Activated naive CD8-positive, alpha-beta T cell treated with anti-CD3 and anti-CD28 coated beads, Interleukin-2, amount 50 U/mL, for 16 hours (primary cell): Measurements from ENCODE around the gene PINK1.

Experiments used
- DNase-seq: peaks from one replicate; pipeline ENCODE4 v3.0.0-alpha.2; 2020; ENCODE audit warnings: low read depth, low spot score

Gene PINK1

DNA sequence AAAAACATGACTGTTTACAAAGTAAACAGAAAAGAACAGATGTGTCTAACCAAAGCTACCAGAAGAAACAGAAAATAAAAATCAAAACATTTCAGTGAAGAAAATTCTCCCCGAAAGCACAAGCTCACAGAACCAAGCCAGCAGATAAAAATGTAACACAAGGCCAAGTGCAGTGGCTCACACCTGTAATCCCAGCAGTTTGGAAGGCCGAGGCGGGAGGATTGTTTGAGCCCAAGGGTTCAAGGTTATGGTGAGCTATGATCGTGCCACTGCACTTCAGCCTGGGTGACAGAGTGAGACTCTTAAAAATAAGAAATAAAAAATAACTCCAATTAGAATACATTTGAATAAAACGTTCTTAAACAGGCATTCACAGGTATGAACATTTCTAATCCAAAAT lies 47.0 kb downstream of the PINK1 start:
- DNase-seq = no peak

DNA sequence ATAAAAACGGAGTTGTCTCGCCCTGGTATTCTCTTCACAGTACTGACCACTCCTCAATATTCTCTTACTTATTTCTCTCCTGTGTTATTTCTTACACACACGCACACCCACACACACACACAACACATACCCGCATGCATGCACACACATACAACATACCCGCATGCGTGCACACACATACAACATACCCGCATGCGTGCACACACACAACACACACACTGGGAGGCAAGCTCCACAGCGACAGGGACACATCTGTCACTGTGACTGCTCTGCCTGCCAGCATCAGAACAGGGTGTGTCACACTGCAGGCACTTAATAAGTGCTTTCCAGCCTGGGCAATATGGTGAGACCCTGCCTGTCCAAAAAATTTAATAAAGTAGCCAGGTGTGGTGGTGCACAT lies 48.7 kb downstream of the PINK1 start:
- DNase-seq = no peak

GRCh38 chr1:20682571-20683236 lies 49.4 kb downstream of the PINK1 start:
- no peak for DNase-seq

DNA sequence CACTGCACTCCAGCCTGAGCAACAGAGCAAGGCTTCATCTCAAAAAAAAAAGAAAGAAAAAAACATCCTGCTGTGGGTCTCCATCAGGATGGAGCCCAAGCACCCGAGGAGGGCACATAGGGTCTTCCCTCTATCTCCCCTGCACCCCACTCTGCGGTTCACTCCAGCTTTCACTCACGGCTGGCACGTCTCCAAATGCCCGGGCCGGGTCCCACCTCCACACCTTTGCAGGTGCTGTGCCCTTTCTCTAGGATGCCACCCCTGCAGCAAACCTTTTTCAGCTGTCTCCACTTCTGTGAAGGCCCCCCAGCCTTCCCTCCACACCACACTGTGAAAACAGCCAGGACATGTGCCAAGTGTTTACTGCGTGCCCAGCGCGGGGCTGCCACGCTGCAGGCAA lies 50.4 kb downstream of the PINK1 start:
- DNase-seq = no peak

- no peak for DNase-seq
Observed at GRCh38 chr1:20684050-20684620, 50.9 kb downstream of the PINK1 start.

DNA sequence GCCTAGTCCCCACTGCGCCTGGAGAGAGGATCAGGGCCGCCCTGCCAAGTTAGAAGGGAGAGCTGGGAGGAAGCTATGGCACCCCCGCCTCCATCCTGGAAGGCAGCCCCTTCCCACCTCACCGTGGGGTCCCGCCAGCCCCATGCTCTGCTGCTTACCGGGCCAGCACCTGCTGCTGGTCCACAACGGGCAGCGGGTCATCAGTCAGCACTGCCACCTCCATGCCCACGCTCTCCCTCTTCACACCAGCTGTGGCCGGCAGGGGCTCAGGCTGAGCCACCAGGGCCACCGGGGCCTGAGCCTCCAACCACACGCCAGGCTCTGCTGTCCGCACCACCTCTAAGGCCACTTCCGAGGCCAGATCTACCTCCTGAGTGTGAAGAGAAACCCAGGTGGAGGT lies 51.4 kb downstream of the PINK1 start:
- DNase-seq = no peak

DNA sequence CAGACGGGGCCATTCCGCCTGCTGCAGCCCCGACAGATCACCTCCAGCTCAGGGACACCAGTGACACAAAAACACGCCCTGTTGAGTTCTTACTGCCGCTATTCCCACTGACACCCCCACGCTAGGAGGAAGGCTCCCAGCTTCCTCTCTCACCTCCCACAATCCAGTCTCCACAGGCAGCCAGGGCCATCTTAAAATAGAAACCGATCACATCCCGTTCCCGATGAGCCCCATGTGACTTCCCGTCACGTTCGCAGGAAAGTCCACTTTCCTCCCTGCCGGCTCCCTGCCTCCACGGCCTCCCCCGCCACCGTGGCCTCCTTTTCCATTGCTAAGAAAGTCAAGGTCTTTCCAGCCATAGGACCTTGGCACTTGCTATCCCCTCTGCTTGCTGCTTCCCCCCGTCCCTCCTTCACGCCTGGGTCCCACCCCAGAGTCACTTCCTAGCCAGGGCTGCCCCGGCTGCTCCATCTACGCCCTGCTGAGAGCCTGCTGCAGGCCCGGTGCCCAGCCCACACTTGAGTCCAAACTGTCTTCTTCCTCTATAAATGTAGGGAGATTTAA lies 51.9 kb downstream of the PINK1 start:
- no peak for DNase-seq

- DNase-seq = no peak
Observed at GRCh38 chr1:20685741-20686140, 52.5 kb downstream of the PINK1 start.

GRCh38 chr1:20686883-20687725 lies 53.8 kb downstream of the PINK1 start:
- no peak for DNase-seq

GRCh38 chr1:20689645-20690056 lies 56.4 kb downstream of the PINK1 start:
- DNase-seq = no peak

GRCh38 chr1:20691872-20692271 lies 58.6 kb downstream of the PINK1 start:
- DNase-seq = no peak

DNA sequence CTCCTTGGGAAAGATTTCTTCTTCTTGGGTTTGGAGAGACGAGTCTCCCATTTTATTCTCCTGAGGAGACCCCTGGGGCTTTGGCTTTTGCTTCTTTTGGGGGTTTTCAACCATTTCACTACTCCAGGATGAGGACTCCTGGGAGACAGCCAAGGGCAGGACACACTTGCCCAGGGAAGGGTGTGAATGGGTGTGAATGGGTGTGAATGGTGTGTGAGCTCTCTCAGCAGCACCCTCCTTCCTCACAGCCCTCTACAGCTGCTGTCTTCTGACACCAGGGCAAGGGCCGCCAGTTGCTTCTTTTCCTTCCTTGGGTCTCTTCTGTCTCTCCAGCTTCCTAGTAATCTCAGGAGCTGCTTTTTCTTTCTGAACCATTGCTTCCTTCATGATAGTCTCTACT lies 60.4 kb downstream of the PINK1 start:
- DNase-seq = no peak

GRCh38 chr1:20695515-20695914 lies 62.3 kb downstream of the PINK1 start:
- no peak for DNase-seq

- peak; percentile 41 for DNase-seq
Observed at GRCh38 chr1:20696397-20697333, 63.4 kb downstream of the PINK1 start.

DNA sequence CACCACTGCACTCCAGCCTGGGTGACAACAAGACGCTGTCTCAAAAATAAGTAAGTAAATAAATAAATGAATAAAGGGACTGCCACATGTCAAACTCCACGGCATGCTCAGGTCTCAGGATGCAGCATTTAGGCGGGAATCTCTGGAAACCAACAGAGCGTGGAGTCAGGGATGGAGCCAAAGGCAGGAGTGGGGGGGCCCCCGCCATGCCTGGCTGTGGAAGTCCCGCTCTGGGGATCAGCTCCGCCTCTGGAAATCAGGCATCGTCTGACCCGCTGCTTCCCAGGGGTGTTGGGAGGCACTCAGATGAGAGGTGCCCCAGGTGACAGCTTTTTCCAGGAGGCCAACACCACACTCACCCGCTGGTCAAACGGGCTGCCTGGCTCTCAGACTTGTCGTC lies 64.3 kb downstream of the PINK1 start:
- DNase-seq = no peak

DNA sequence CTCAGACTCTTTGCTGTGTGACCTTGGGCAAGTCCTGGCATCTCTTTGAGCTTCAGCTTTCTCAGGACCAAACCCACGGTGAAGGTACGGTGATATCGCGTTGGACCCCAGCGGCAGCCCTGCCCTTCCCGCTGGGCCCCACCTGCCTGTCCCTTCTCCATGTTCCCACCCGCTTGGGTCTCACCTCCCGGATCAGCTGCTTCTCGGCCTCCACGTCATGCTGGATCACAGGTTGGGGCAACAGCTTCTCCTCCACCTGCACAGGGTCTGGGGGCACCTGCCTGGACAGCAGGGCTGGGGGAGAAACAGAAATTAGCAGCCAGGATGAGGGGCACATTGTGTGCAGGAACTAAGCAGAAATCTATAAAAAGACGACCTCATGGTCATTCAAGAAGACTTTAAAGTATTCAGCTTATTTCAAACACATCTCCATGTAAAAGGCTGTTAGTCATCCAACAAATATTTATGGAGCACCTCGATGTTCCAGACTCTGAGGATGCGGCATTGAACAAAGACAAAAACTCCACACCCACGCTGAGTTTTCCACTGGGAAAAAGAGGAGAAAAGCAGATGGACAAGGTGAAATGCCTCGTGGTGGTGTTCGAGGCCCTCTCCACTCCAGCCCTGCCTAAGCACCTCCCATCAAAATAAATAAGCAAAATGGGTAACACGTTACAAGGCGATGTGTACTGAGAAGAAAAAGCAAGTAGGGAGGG lies 65.1 kb downstream of the PINK1 start:
- DNase-seq = no peak

GRCh38 chr1:20699558-20699957 lies 66.3 kb downstream of the PINK1 start:
- no peak for DNase-seq

GRCh38 chr1:20700636-20701215 lies 67.5 kb downstream of the PINK1 start:
- no peak for DNase-seq
